GM10266 (cell line): ENCODE data around the gene HERC6.
"Not testable (repeated sequence)": the region's sequence is repeated elsewhere in the genome, so short reads cannot be mapped to it uniquely, and the experiment has no call there.

Experiments used
- DNase-seq: peaks from one replicate; pipeline ENCODE4 v3.0.0; 2012; ENCODE audit errors: extremely low spot score
- CTCF ChIP-seq: IDR thresholded peaks from 2 replicates; pipeline ENCODE4 v1.5.1; 2012; ENCODE audit warnings: mild to moderate bottlenecking, low read depth; ENCODE audit not compliant: control insufficient read depth, insufficient read depth; ENCODE audit errors: missing control alignments

The HERC6 gene

GRCh38 chr4:88378691-88379559 lies at the start of gene HERC6:
TSS of gene HERC6 (plus strand) at chr4:88378852. CDS start at chr4:88378922, 70 bp downstream.
- peak; percentile 80 for TF ChIP-seq CTCF
- DNase-seq: peak; percentile 82

GRCh38 chr4:88333741-88334405 lies 44.8 kb upstream of the HERC6 start:
- no peak for DNase-seq
- TF ChIP-seq CTCF: no peak

GRCh38 chr4:88335092-88335665 lies 43.5 kb upstream of the HERC6 start:
- DNase-seq: no peak
- TF ChIP-seq CTCF: no peak

GRCh38 chr4:88341227-88342192 lies 37.1 kb upstream of the HERC6 start:
- TF ChIP-seq CTCF: no peak
- DNase-seq: no peak

GRCh38 chr4:88346902-88347301 lies 31.8 kb upstream of the HERC6 start:
- DNase-seq: not testable (repeated sequence)

- DNase-seq: not testable (repeated sequence)
These were observed 29.9 kb upstream of the HERC6 start for GRCh38 chr4:88348761-88349160.

- no peak for TF ChIP-seq CTCF
- no peak for DNase-seq
These were observed 27.9 kb upstream of the HERC6 start for GRCh38 chr4:88350786-88351185.
